ENCODE measurements around the gene MOGAT2. TPM values are rescaled to one million over a fixed set of nuclear protein-coding genes. Genes with fewer than 3 reads are reported as not detected.
A peak's percentile ranks its signal among the peaks of the same experiment; 100 is the strongest.

The MOGAT2 gene
- total and polyA plus RNA-seq, 2 of the 13 experiments (the other 11 are each of a cell fraction or from before 2014, with no cell fraction given), result 27.2 to 27.8 TPM

- no peak for TF ChIP-seq ZMAT3 (CRISPR knock-in tag; conservative IDR thresholded peaks at IDR 0.05)
- peak in 1 of 2 experiments; percentile 83; a peak in 3 of 4 replicates for TF ChIP-seq EP300 (IDR thresholded peaks at IDR 0.05; ENCODE audit: low read depth in 2 of 2, low read length in 2 of 2)
- peak; percentile 51; the same call in 1 of the 2 replicates for TF ChIP-seq EP300 (CRISPR knock-in tag; IDR thresholded peaks at IDR 0.05; ENCODE audit: borderline replicate concordance)
- TF ChIP-seq CCDC6 (CRISPR knock-in tag; IDR thresholded peaks at IDR 0.05), result no peak
- no peak for TF ChIP-seq SMAD9 (CRISPR knock-in tag; IDR thresholded peaks at IDR 0.05)
- no peak for TF ChIP-seq MTERF4 (CRISPR knock-in tag; IDR thresholded peaks at IDR 0.05)
- no peak for TF ChIP-seq TEF (CRISPR knock-in tag; IDR thresholded peaks at IDR 0.05)
- no peak for TF ChIP-seq ZNF205 (CRISPR knock-in tag; IDR thresholded peaks at IDR 0.05)
- no peak for TF ChIP-seq RAD21 (CRISPR knock-in tag; IDR thresholded peaks at IDR 0.05)
- TF ChIP-seq ZGPAT (CRISPR knock-in tag; IDR thresholded peaks at IDR 0.05), result peak; percentile 48; the same call in 1 of the 2 replicates
- TF ChIP-seq NFIC (IDR thresholded peaks at IDR 0.05; ENCODE audit: low read length), result no peak; the same call in 1 of the 2 replicates
- no peak for TF ChIP-seq TFDP1 (CRISPR knock-in tag; IDR thresholded peaks at IDR 0.05; ENCODE audit: borderline replicate concordance)
- TF ChIP-seq SCMH1 (CRISPR knock-in tag; IDR thresholded peaks at IDR 0.05; ENCODE audit: borderline replicate concordance), result no peak
- no peak for TF ChIP-seq ZNF512B (CRISPR knock-in tag; IDR thresholded peaks at IDR 0.05; ENCODE audit: borderline replicate concordance)
Observed at GRCh38 chr11:75743711-75744563, 26.3 kb downstream of the MOGAT2 start (continued).
